Endothelial cell of umbilical vein (primary cell): ENCODE measurements around the gene MACF1.

ENCODE experiments used
- CTCF ChIP-seq, 2 donors: IDR thresholded peaks; 1 replicate in 1 of 2; 2 replicates in 1 of 2; pipeline ENCODE4 v1.5.1; 2011; ENCODE audit warnings: low read length in 2 of 2, mild to moderate bottlenecking in 2 of 2, moderate library complexity in 2 of 2, control low read depth in 1 of 2, inconsistent platforms in 1 of 2, low read depth in 1 of 2; ENCODE audit not compliant: insufficient read depth in 1 of 2; ENCODE audit errors: extremely low read depth in 1 of 2
- EZH2 ChIP-seq: IDR thresholded peaks from 2 replicates; pipeline ENCODE4 v1.6.1; 2012; ENCODE audit warnings: borderline replicate concordance, low read depth, mild to moderate bottlenecking, moderate library complexity, low read length, inconsistent platforms; ENCODE audit not compliant: severe bottlenecking
- GATA2 ChIP-seq: IDR thresholded peaks from 2 replicates; pipeline ENCODE4 v1.7.0; 2011; ENCODE audit warnings: low read depth, mild to moderate bottlenecking, moderate library complexity, mixed read lengths, low read length; ENCODE audit not compliant: insufficient read length, insufficient read depth
- MAX ChIP-seq: IDR thresholded peaks from 2 replicates; pipeline ENCODE4 v1.6.1; 2011; ENCODE audit not compliant: insufficient read depth, insufficient read length
- MYC ChIP-seq: IDR thresholded peaks from one replicate; pipeline ENCODE4 v1.6.1; 2011; ENCODE audit warnings: mild to moderate bottlenecking, low read depth, low read length
- POLR2A ChIP-seq: IDR thresholded peaks from 2 replicates; pipeline ENCODE4 v1.6.1; 2012; ENCODE audit warnings: low read depth, mild to moderate bottlenecking, control low read depth, low read length
- POLR2AphosphoS5 ChIP-seq: IDR thresholded peaks from 2 replicates; pipeline ENCODE4 v1.6.1; 2012; ENCODE audit warnings: low read depth, mild to moderate bottlenecking, control low read depth, low read length, moderate library complexity; ENCODE audit not compliant: insufficient read depth

- TF ChIP-seq CTCF (IDR thresholded peaks at IDR 0.05; ENCODE audit: extremely low read depth in 1 of 2, insufficient read depth in 1 of 2, low read depth in 1 of 2, low read length in 2 of 2) (no peak), EZH2 (no peak), POLR2A (no peak), GATA2 (no peak), MAX (no peak), POLR2AphosphoS5 (no peak), MYC (no peak)
Observed at GRCh38 chr1:39243302-39243701, 38.8 kb downstream of the MACF1 start.
